Ectodermal cell (in vitro differentiated cells): ENCODE measurements around the gene SNN.

ENCODE experiments used
- H3K27ac ChIP-seq: 2 replicates; pipeline ENCODE4 v1.7.0; 2013; ENCODE audit warnings: mild to moderate bottlenecking, low read depth, low read length; ENCODE audit not compliant: insufficient read depth, poor library complexity, severe bottlenecking
- H3K27me3 ChIP-seq: 2 replicates; pipeline ENCODE4 v1.7.0; 2013; ENCODE audit warnings: mild to moderate bottlenecking, low read length; ENCODE audit not compliant: insufficient read depth, control insufficient read depth, poor library complexity, severe bottlenecking
- H3K36me3 ChIP-seq: one replicate; pipeline ENCODE4 v1.7.0; 2013; ENCODE audit warnings: low read length; ENCODE audit not compliant: control insufficient read depth, insufficient read depth
- H3K4me1 ChIP-seq: one replicate; pipeline ENCODE4 v1.7.0; 2013; ENCODE audit warnings: low read length; ENCODE audit not compliant: control insufficient read depth, insufficient read depth
- H3K4me3 ChIP-seq: 2 replicates; pipeline ENCODE4 v1.7.0; 2013; ENCODE audit warnings: low read depth, low read length, control low read depth; ENCODE audit not compliant: insufficient read depth
- H3K9me3 ChIP-seq: 2 replicates; pipeline ENCODE4 v1.7.0; 2013; ENCODE audit warnings: mild to moderate bottlenecking, low read length, moderate library complexity; ENCODE audit not compliant: control insufficient read depth
- WGBS, 2 experiments: methylation state at CpG; one replicate each; pipeline ENCODE4 v1.1.7; 2013; ENCODE audit warnings: missing lambda C conversion rate in 2 of 2; 5-methylcytosine and 5-hydroxymethylcytosine counted together

The SNN gene

GRCh38 chr16:11689031-11689840 is 21.0 kb downstream of the SNN start:
- Histone ChIP-seq H3K36me3 (peaks cover 11% of the 10 kb centered on the region), H3K4me3 (no peak overlapping the region), H3K9me3 (no peaks in the 10 kb centered on the region), H3K27me3 (no peaks in the 10 kb centered on the region), H3K27ac (no peak overlapping the region), H3K4me1 (peaks cover 11% of the 10 kb centered on the region)
- 95% methylated on average over 3 of the region's 3 CpGs for WGBS, 2 experiments

GRCh38 chr16:11691235-11691634 is 23.0 kb downstream of the SNN start:
- WGBS, 2 experiments = 93 to 97% methylated on average over 5 of the region's 5 CpGs
- H3K36me3 ChIP-seq = peaks cover 8% of the 10 kb centered on the region
- H3K9me3 ChIP-seq = no peaks in the 10 kb centered on the region
- H3K4me3 ChIP-seq = no peak overlapping the region
- H3K4me1 ChIP-seq = peaks cover 11% of the 10 kb centered on the region
- H3K27ac ChIP-seq = no peak overlapping the region
- H3K27me3 ChIP-seq = no peaks in the 10 kb centered on the region

GRCh38 chr16:11691771-11692170 is 23.5 kb downstream of the SNN start:
- H3K27ac ChIP-seq = no peak overlapping the region
- no peak overlapping the region for H3K4me3 ChIP-seq
- peaks cover 7% of the 10 kb centered on the region for H3K36me3 ChIP-seq
- 94 to 96% methylated on average over 15 of the region's 15 CpGs for WGBS, 2 experiments
- H3K4me1 ChIP-seq = peaks cover 11% of the 10 kb centered on the region
- H3K9me3 ChIP-seq = no peaks in the 10 kb centered on the region
- H3K27me3 ChIP-seq = no peaks in the 10 kb centered on the region

GRCh38 chr16:11692171-11692570 is 23.9 kb downstream of the SNN start:
- Histone ChIP-seq H3K36me3 (peaks cover 7% of the 10 kb centered on the region), H3K9me3 (no peaks in the 10 kb centered on the region), H3K4me3 (no peak overlapping the region), H3K27me3 (no peaks in the 10 kb centered on the region), H3K4me1 (peaks cover 11% of the 10 kb centered on the region), H3K27ac (no peak overlapping the region)
- WGBS, 2 experiments = 95 to 96% methylated on average over 8 of the region's 8 CpGs

- no peaks in the 10 kb centered on the region for H3K27me3 ChIP-seq
Measured at GRCh38 chr16:11692651-11693050, 24.4 kb downstream of the SNN start.

GRCh38 chr16:11696266-11697012 is 28.2 kb downstream of the SNN start:
- no peak overlapping the region for H3K4me3 ChIP-seq
- no peaks in the 10 kb centered on the region for H3K9me3 ChIP-seq
- no peaks in the 10 kb centered on the region for H3K4me1 ChIP-seq
- H3K27ac ChIP-seq = no peak overlapping the region
- no peaks in the 10 kb centered on the region for H3K36me3 ChIP-seq
- no peaks in the 10 kb centered on the region for H3K27me3 ChIP-seq
- WGBS, 2 experiments = 94 to 97% methylated on average over 12 of the region's 12 CpGs

More at GRCh38 chr16:11692651-11693050, 24.4 kb downstream of the SNN start:
- 92 to 96% methylated on average over 5 to 6 of the region's 6 CpGs for WGBS, 2 experiments
- H3K9me3 ChIP-seq = no peaks in the 10 kb centered on the region
- peaks cover 11% of the 10 kb centered on the region for H3K4me1 ChIP-seq
- H3K36me3 ChIP-seq = peaks cover 2% of the 10 kb centered on the region
- H3K4me3 ChIP-seq = no peak overlapping the region
- no peak overlapping the region for H3K27ac ChIP-seq

GRCh38 chr16:11697319-11697718 is 29.1 kb downstream of the SNN start:
- Histone ChIP-seq H3K4me1 (no peaks in the 10 kb centered on the region), H3K4me3 (no peak overlapping the region), H3K27ac (no peak overlapping the region), H3K9me3 (no peaks in the 10 kb centered on the region), H3K27me3 (no peaks in the 10 kb centered on the region), H3K36me3 (no peaks in the 10 kb centered on the region)
- WGBS, 2 experiments = 94 to 95% methylated on average over 12 of the region's 12 CpGs

GRCh38 chr16:11698271-11698689 is 30.0 kb downstream of the SNN start:
- Histone ChIP-seq H3K36me3 (no peaks in the 10 kb centered on the region), H3K27me3 (no peaks in the 10 kb centered on the region)

GRCh38 chr16:11699234-11699894 is 31.1 kb downstream of the SNN start:
- no peaks in the 10 kb centered on the region for H3K36me3 ChIP-seq
- 83 to 87% methylated on average over 10 of the region's 10 CpGs for WGBS, 2 experiments
- H3K4me3 ChIP-seq = no peak overlapping the region
- no peak overlapping the region for H3K27ac ChIP-seq
- H3K4me1 ChIP-seq = no peaks in the 10 kb centered on the region
- no peaks in the 10 kb centered on the region for H3K9me3 ChIP-seq
- no peaks in the 10 kb centered on the region for H3K27me3 ChIP-seq

More at GRCh38 chr16:11698271-11698689, 30.0 kb downstream of the SNN start:
- Histone ChIP-seq H3K27ac (no peak overlapping the region), H3K4me1 (no peaks in the 10 kb centered on the region), H3K9me3 (no peaks in the 10 kb centered on the region), H3K4me3 (no peak overlapping the region)
- WGBS, 2 experiments = 88 to 92% methylated on average over 7 of the region's 7 CpGs
